Keratinocyte (primary cell): ENCODE measurements around the gene WDR70. TPM values are rescaled to one million over a fixed set of nuclear protein-coding genes. Genes with fewer than 3 reads are reported as not detected.

ENCODE experiments used
- DNase-seq: peaks from one replicate; pipeline ENCODE4 v3.0.0-alpha.2; 2011; ENCODE audit warnings: low read depth, missing footprints, low spot score
- FAIRE-seq: peaks from 2 replicates; lab custom pipeline; 2011; peaks lifted over from hg19 to GRCh38; lab: Jason Lieb, UNC
- H2AFZ ChIP-seq: 2 replicates; pipeline ENCODE4 v1.6.0; 2012; ENCODE audit warnings: low read length, control low read depth, inconsistent platforms; ENCODE audit not compliant: control insufficient read depth
- H3K27ac ChIP-seq: 2 replicates; pipeline ENCODE4 v1.5.1; 2011; ENCODE audit warnings: low read length; ENCODE audit not compliant: control insufficient read depth, insufficient read depth
- H3K27me3 ChIP-seq: 3 replicates; pipeline ENCODE4 v1.6.0; 2011; ENCODE audit warnings: low read length; ENCODE audit not compliant: control insufficient read depth, insufficient read depth; ENCODE audit errors: extremely low read depth
- H3K36me3 ChIP-seq, 2 experiments: 2 replicates in 1 of 2; 3 replicates in 1 of 2; pipeline ENCODE4 v1.5.1; 2011; ENCODE audit warnings: low read length in 2 of 2, mild to moderate bottlenecking in 1 of 2; ENCODE audit not compliant: control insufficient read depth in 2 of 2, insufficient read depth in 2 of 2; ENCODE audit errors: extremely low read depth in 1 of 2
- H3K4me1 ChIP-seq: 3 replicates; pipeline ENCODE4 v1.5.1; 2011; ENCODE audit warnings: low read length; ENCODE audit not compliant: control insufficient read depth, insufficient read depth; ENCODE audit errors: extremely low read depth
- H3K4me2 ChIP-seq: 3 replicates; pipeline ENCODE4 v1.6.0; 2011; ENCODE audit warnings: low read depth, low read length; ENCODE audit not compliant: control insufficient read depth, insufficient read depth; ENCODE audit errors: extremely low read depth
- H3K4me3 ChIP-seq, 3 experiments: fragments of 200-600 bp in 1 of 3; sonication (generic) in 1 of 3; 2 replicates in 2 of 3; 3 replicates in 1 of 3; pipeline ENCODE4 v1.5.1; 2011 to 2016; ENCODE audit warnings: low read length in 3 of 3, mild to moderate bottlenecking in 3 of 3, control low read depth in 2 of 3, inconsistent platforms in 1 of 3, low read depth in 1 of 3, mixed read lengths in 1 of 3, mixed run types in 1 of 3, moderate library complexity in 1 of 3; ENCODE audit not compliant: control insufficient read depth in 2 of 3, insufficient read depth in 2 of 3; ENCODE audit errors: extremely low read depth in 1 of 3
- H3K79me2 ChIP-seq: 2 replicates; pipeline ENCODE4 v1.6.0; 2012; ENCODE audit warnings: low read length; ENCODE audit not compliant: control insufficient read depth, insufficient read depth
- H3K9ac ChIP-seq: 3 replicates; pipeline ENCODE4 v1.6.0; 2011; ENCODE audit warnings: low read length; ENCODE audit not compliant: control insufficient read depth, insufficient read depth; ENCODE audit errors: extremely low read depth
- H3K9me1 ChIP-seq: 3 replicates; pipeline ENCODE4 v1.6.0; 2011; ENCODE audit warnings: low read length; ENCODE audit not compliant: control insufficient read depth, insufficient read depth; ENCODE audit errors: extremely low read depth
- H3K9me3 ChIP-seq: 2 replicates; pipeline ENCODE4 v1.5.1; 2012; ENCODE audit warnings: low read depth, low read length; ENCODE audit not compliant: control insufficient read depth
- H4K20me1 ChIP-seq: 3 replicates; pipeline ENCODE4 v1.6.0; 2011; ENCODE audit warnings: low read length; ENCODE audit not compliant: control insufficient read depth, insufficient read depth; ENCODE audit errors: extremely low read depth
- CTCF ChIP-seq, 3 experiments: IDR thresholded peaks in 1 of 3; conservative IDR thresholded peaks in 1 of 3; optimal IDR thresholded peaks in 1 of 3; 2 replicates in 2 of 3; 3 replicates in 1 of 3; pipeline versions ENCODE3 to v1.5.1; 2011; ENCODE audit warnings: low read length in 3 of 3, mild to moderate bottlenecking in 3 of 3, moderate library complexity in 2 of 3, control low read depth in 1 of 3, inconsistent platforms in 1 of 3; ENCODE audit not compliant: insufficient read depth in 2 of 3; ENCODE audit errors: extremely low read depth in 1 of 3
- EZH2 ChIP-seq: IDR thresholded peaks from one replicate; pipeline ENCODE4 v1.6.1; 2012; ENCODE audit warnings: inconsistent platforms, mild to moderate bottlenecking, low read length, moderate library complexity
- dilution Hi-C: fragments of 300-500 bp; cut with MboI; formaldehyde crosslinking; loops from one replicate; pipeline ENCODE4 v1.7.0; 2020; ENCODE audit warnings: low sequenced_read_pairs; ENCODE audit not compliant: extremely low pct_ligation_motif_present
- polyA plus RNA-seq, 5 experiments: library from polyadenylated mRNA; depleted of rRNA in 3 of 5; stranded (reverse) in 3 of 5; stranded (forward) in 1 of 5; unstranded in 1 of 5; fragments of >200 nt; gene quantifications; 1 replicate in 1 of 5; 2 replicates in 3 of 5; 3 replicates in 1 of 5; pipeline versions ENCODE4 v1.2.1 to v1.2.3, GENCODE V29; 2011 to 2012; ENCODE audit warnings: missing spikeins in 2 of 5, low read depth in 1 of 5, low replicate concordance in 1 of 5

WDR70 gene
- polyA plus RNA-seq, 1 donor (not counting 4 experiments of a cell fraction or from before 2014, with no cell fraction given) = 25.1 TPM

- no peak overlapping the region for H3K9ac ChIP-seq
- H3K79me2 ChIP-seq = no peaks in the 10 kb centered on the region
- no peaks in the 10 kb centered on the region for H4K20me1 ChIP-seq
- no peaks in the 10 kb centered on the region for H3K27me3 ChIP-seq
- TF ChIP-seq CTCF (optimal IDR thresholded peaks at IDR 0.05 in 1 of 3, IDR thresholded peaks at IDR 0.05 in 1 of 3, conservative IDR thresholded peaks at IDR 0.05 in 1 of 3; ENCODE audit: extremely low read depth in 1 of 3, insufficient read depth in 2 of 3, low read length in 3 of 3) (no peak), EZH2 (no peak)
- dilution Hi-C loops = no loop called here
- H3K27ac ChIP-seq = no peak overlapping the region
- FAIRE-seq (no peak), DNase-seq (no peak)
- H2AFZ ChIP-seq = no peak overlapping the region
- no peaks in the 10 kb centered on the region for H3K36me3 ChIP-seq
- no peak overlapping the region for H3K4me3 ChIP-seq
- H3K9me3 ChIP-seq = no peaks in the 10 kb centered on the region
- H3K4me1 ChIP-seq = peaks cover 8% of the 10 kb centered on the region
- no peak overlapping the region for H3K4me2 ChIP-seq
- no peaks in the 10 kb centered on the region for H3K9me1 ChIP-seq
Observed at GRCh38 chr5:37663538-37663937, 284.4 kb downstream of the WDR70 start.

GRCh38 chr5:37664551-37664950 is 285.4 kb downstream of the WDR70 start:
- no peak overlapping the region for H3K27ac ChIP-seq
- no peaks in the 10 kb centered on the region for H4K20me1 ChIP-seq
- dilution Hi-C loops = no loop called here
- no peaks in the 10 kb centered on the region for H3K36me3 ChIP-seq
- no peaks in the 10 kb centered on the region for H3K9me3 ChIP-seq
- no peak for TF ChIP-seq CTCF (optimal IDR thresholded peaks at IDR 0.05 in 1 of 3, IDR thresholded peaks at IDR 0.05 in 1 of 3, conservative IDR thresholded peaks at IDR 0.05 in 1 of 3; ENCODE audit: extremely low read depth in 1 of 3, insufficient read depth in 2 of 3, low read length in 3 of 3)
- no peak for TF ChIP-seq EZH2
- no peak overlapping the region for H3K9ac ChIP-seq
- no peaks in the 10 kb centered on the region for H3K27me3 ChIP-seq
- no peak overlapping the region for H3K4me3 ChIP-seq
- DNase-seq (no peak), FAIRE-seq (no peak)
- H3K4me2 ChIP-seq = no peak overlapping the region
- H3K79me2 ChIP-seq = no peaks in the 10 kb centered on the region
- H3K4me1 ChIP-seq = peaks cover 13% of the 10 kb centered on the region
- no peaks in the 10 kb centered on the region for H3K9me1 ChIP-seq
- no peak overlapping the region for H2AFZ ChIP-seq
